Tibial artery (tissue), 4 donors: ENCODE data around the gene ALKBH5.
A peak's percentile ranks its signal among the peaks of the same experiment; 100 is the strongest.

Experiments used
- DNase-seq, 2 donors: peaks; one replicate each; pipeline ENCODE4 v3.0.0-alpha.2; 2019
- H3K27ac ChIP-seq, 2 donors: fragments of 200-600 bp; sonication (generic) in 1 of 2; 1 replicate in 1 of 2; 2 replicates in 1 of 2; pipeline ENCODE4 v1.5.1; 2018 to 2019; ENCODE audit warnings: mild to moderate bottlenecking in 1 of 2
- H3K27me3 ChIP-seq, 2 donors: fragments of 200-600 bp; sonication (generic) in 1 of 2; one replicate each; pipeline versions ENCODE4 v1.5.1 to v1.6.0; 2016 to 2019
- H3K36me3 ChIP-seq, 3 donors: fragments of 200-600 bp; sonication (generic) in 2 of 3; one replicate each; pipeline ENCODE4 v1.5.1; 2016 to 2019; ENCODE audit warnings: mild to moderate bottlenecking in 2 of 3
- H3K4me1 ChIP-seq, 4 donors: fragments of 200-600 bp; sonication (generic) in 2 of 4; 1 replicate in 3 of 4; 2 replicates in 1 of 4; pipeline ENCODE4 v1.5.1; 2016 to 2019
- H3K4me3 ChIP-seq, 2 donors: fragments of 200-600 bp; sonication (generic) in 1 of 2; 1 replicate in 1 of 2; 2 replicates in 1 of 2; pipeline ENCODE4 v1.5.1; 2018 to 2019; ENCODE audit warnings: mild to moderate bottlenecking in 2 of 2
- H3K9me3 ChIP-seq, 3 donors: fragments of 200-600 bp; sonication (generic) in 1 of 3; one replicate each; pipeline ENCODE4 v1.5.1; 2016 to 2019
- CTCF ChIP-seq, 2 experiments: fragments of 200-600 bp in 1 of 2; fragments of 450-650 bp in 1 of 2; IDR thresholded peaks; one replicate each; pipeline ENCODE4 v1.5.1; 2017 to 2019; ENCODE audit warnings: antibody characterized with exemption in 2 of 2, mild to moderate bottlenecking in 1 of 2, moderate library complexity in 1 of 2
- intact Hi-C: fragments of 100-400 bp; cut with DNase I; formaldehyde crosslinking; loops from one replicate; pipeline ENCODE4 v1.15.0; 2023; ENCODE audit warnings: low total_unique reads

Gene ALKBH5

GRCh38 chr17:18258356-18259038, 74.9 kb downstream of the ALKBH5 start, which contains the start of gene FLII:
Gene FLII (minus strand): TSS chr17:18258738. CDS start chr17:18258690, 48 bp downstream.
- H3K9me3 ChIP-seq: no peaks in the 10 kb centered on the region
- H3K27ac ChIP-seq: peak within 1 kb of the TSS; percentile 98 to 99
- peak within 1 kb of the TSS; percentile 89 to 93 for H3K4me3 ChIP-seq
- no peak for TF ChIP-seq CTCF (IDR thresholded peaks at IDR 0.05)
- intact Hi-C loops: no loop called here
- H3K27me3 ChIP-seq: no peaks in the 10 kb centered on the region
- DNase-seq: peak in 1 of 2 donors; percentile 43
- peaks cover 27 to 45% (median 39%) of the 10 kb centered on the region in 3 donors for H3K36me3 ChIP-seq
- H3K4me1 ChIP-seq: peaks cover 0 to 58% (median 45%) of the 10 kb centered on the region in 4 donors
